ENCODE data around the gene TBC1D10A. TPM values are rescaled to one million over a fixed set of nuclear protein-coding genes. Genes with fewer than 3 reads are reported as not detected.

TBC1D10A gene
- polyA plus RNA-seq, 1 donor (not counting 4 experiments of a cell fraction or from before 2014, with no cell fraction given), result 17.8 TPM

GRCh38 chr22:30274437-30274812 is 52.3 kb downstream of the TBC1D10A start:
- Histone ChIP-seq H3K27ac (ENCODE audit: control insufficient read depth, insufficient read depth, low read length) (no peak overlapping the region), H2AFZ (ENCODE audit: control insufficient read depth, low read length) (no peak overlapping the region), H3K4me2 (ENCODE audit: control insufficient read depth, extremely low read depth, insufficient read depth, low read depth, low read length) (no peak overlapping the region), H3K9ac (ENCODE audit: control insufficient read depth, extremely low read depth, insufficient read depth, low read length) (no peak overlapping the region), H3K9me1 (ENCODE audit: control insufficient read depth, extremely low read depth, insufficient read depth, low read length) (no peaks in the 10 kb centered on the region), H3K27me3 (ENCODE audit: control insufficient read depth, extremely low read depth, insufficient read depth, low read length) (no peaks in the 10 kb centered on the region), H3K36me3 (ENCODE audit: control insufficient read depth in 2 of 2, extremely low read depth in 1 of 2, insufficient read depth in 2 of 2, low read length in 2 of 2) (no peaks in the 10 kb centered on the region), H4K20me1 (ENCODE audit: control insufficient read depth, extremely low read depth, insufficient read depth, low read length) (no peaks in the 10 kb centered on the region), H3K9me3 (ENCODE audit: control insufficient read depth, low read depth, low read length) (no peaks in the 10 kb centered on the region), H3K4me3 (ENCODE audit: control insufficient read depth in 2 of 3, extremely low read depth in 1 of 3, insufficient read depth in 2 of 3, low read depth in 1 of 3, low read length in 3 of 3) (no peak overlapping the region), H3K79me2 (ENCODE audit: control insufficient read depth, insufficient read depth, low read length) (no peaks in the 10 kb centered on the region), H3K4me1 (ENCODE audit: control insufficient read depth, extremely low read depth, insufficient read depth, low read length) (peaks cover 13% of the 10 kb centered on the region)
- FAIRE-seq (no peak), DNase-seq (ENCODE audit: low read depth, low spot score) (no peak)
- TF ChIP-seq CTCF (optimal IDR thresholded peaks at IDR 0.05 in 1 of 3, IDR thresholded peaks at IDR 0.05 in 1 of 3, conservative IDR thresholded peaks at IDR 0.05 in 1 of 3; ENCODE audit: extremely low read depth in 1 of 3, insufficient read depth in 2 of 3, low read length in 3 of 3) (no peak), EZH2 (IDR thresholded peaks at IDR 0.05; ENCODE audit: low read length) (no peak)
- dilution Hi-C loops (cut with MboI; ENCODE audit: extremely low pct_ligation_motif_present, low sequenced_read_pairs), result no loop called here

DNA sequence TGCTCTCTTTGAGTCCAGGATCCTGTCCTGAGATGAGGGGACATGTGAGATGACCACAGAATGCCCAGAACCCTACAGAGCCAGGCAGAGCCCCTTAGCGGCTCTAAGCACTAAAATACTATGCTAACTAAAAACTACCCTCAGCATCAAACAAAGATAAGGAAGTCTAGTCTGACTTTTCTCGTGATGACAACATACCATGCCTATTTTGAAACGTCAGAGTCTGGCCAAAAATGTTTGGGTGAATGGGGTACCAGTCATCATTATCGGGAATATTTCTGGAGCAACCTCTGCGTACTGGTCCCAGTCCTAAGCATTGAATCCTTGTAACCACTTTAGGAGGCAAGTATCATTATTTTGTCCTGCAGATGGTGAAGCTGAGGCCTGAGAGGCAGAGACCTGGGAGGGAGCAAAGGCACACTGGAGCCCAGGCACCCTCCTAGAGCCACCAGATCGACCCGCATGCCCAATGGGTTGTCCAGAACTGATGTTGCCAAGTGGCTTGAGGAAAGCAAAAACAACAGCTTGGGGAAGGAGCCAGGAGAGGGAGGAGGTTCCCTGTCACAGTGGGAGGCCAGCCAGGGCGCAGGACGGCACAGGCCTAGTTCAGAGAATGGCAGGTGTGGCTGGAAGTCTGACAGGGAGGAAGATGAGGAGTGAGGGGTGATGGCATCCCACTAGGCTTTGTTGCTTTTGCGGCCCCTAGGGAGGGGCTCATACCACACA is 52.9 kb downstream of the TBC1D10A start:
- no peaks in the 10 kb centered on the region for H3K9me1 ChIP-seq (ENCODE audit: control insufficient read depth, extremely low read depth, insufficient read depth, low read length)
- no peak overlapping the region for H3K27ac ChIP-seq (ENCODE audit: control insufficient read depth, insufficient read depth, low read length)
- H3K9ac ChIP-seq (ENCODE audit: control insufficient read depth, extremely low read depth, insufficient read depth, low read length), result no peak overlapping the region
- DNase-seq (ENCODE audit: low read depth, low spot score), result no peak
- dilution Hi-C loops (cut with MboI; ENCODE audit: extremely low pct_ligation_motif_present, low sequenced_read_pairs), result no loop called here
- FAIRE-seq, result no peak
- peaks cover 13% of the 10 kb centered on the region for H3K4me1 ChIP-seq (ENCODE audit: control insufficient read depth, extremely low read depth, insufficient read depth, low read length)
- H2AFZ ChIP-seq (ENCODE audit: control insufficient read depth, low read length), result no peak overlapping the region
- no peak overlapping the region for H3K4me3 ChIP-seq (ENCODE audit: control insufficient read depth in 2 of 3, extremely low read depth in 1 of 3, insufficient read depth in 2 of 3, low read depth in 1 of 3, low read length in 3 of 3)
- no peak overlapping the region for H3K4me2 ChIP-seq (ENCODE audit: control insufficient read depth, extremely low read depth, insufficient read depth, low read depth, low read length)
- no peaks in the 10 kb centered on the region for H3K79me2 ChIP-seq (ENCODE audit: control insufficient read depth, insufficient read depth, low read length)
- H3K9me3 ChIP-seq (ENCODE audit: control insufficient read depth, low read depth, low read length), result no peaks in the 10 kb centered on the region
- no peaks in the 10 kb centered on the region for H4K20me1 ChIP-seq (ENCODE audit: control insufficient read depth, extremely low read depth, insufficient read depth, low read length)
- no peaks in the 10 kb centered on the region for H3K27me3 ChIP-seq (ENCODE audit: control insufficient read depth, extremely low read depth, insufficient read depth, low read length)
- no peaks in the 10 kb centered on the region for H3K36me3 ChIP-seq (ENCODE audit: control insufficient read depth in 2 of 2, extremely low read depth in 1 of 2, insufficient read depth in 2 of 2, low read length in 2 of 2)
- TF ChIP-seq EZH2 (IDR thresholded peaks at IDR 0.05; ENCODE audit: low read length) (no peak), CTCF (optimal IDR thresholded peaks at IDR 0.05 in 1 of 3, IDR thresholded peaks at IDR 0.05 in 1 of 3, conservative IDR thresholded peaks at IDR 0.05 in 1 of 3; ENCODE audit: extremely low read depth in 1 of 3, insufficient read depth in 2 of 3, low read length in 3 of 3) (no peak)

Measured in keratinocyte (primary cell).